ENCODE measurements around the gene LCOR.
"Not testable (repeated sequence)": the region's sequence is repeated elsewhere in the genome, so short reads cannot be mapped to it uniquely, and the experiment has no call there.

The LCOR gene

GRCh38 chr10:97030894-97031293 lies 198.8 kb downstream of the LCOR start:
- DNase-seq = no peak
- Histone ChIP-seq H3K27ac (no peak overlapping the region), H3K27me3 (replicated peaks) (no peaks in the 10 kb centered on the region), H3K4me3 (ENCODE audit: low read depth, low read length) (no peak overlapping the region), H3K36me3 (replicated peaks) (no peaks in the 10 kb centered on the region)
- in situ Hi-C loops (cut with HindIII; ENCODE audit: low pct_ligation_motif_present, low sequenced_read_pairs) = no loop called here
- TF ChIP-seq, protein P1, sequence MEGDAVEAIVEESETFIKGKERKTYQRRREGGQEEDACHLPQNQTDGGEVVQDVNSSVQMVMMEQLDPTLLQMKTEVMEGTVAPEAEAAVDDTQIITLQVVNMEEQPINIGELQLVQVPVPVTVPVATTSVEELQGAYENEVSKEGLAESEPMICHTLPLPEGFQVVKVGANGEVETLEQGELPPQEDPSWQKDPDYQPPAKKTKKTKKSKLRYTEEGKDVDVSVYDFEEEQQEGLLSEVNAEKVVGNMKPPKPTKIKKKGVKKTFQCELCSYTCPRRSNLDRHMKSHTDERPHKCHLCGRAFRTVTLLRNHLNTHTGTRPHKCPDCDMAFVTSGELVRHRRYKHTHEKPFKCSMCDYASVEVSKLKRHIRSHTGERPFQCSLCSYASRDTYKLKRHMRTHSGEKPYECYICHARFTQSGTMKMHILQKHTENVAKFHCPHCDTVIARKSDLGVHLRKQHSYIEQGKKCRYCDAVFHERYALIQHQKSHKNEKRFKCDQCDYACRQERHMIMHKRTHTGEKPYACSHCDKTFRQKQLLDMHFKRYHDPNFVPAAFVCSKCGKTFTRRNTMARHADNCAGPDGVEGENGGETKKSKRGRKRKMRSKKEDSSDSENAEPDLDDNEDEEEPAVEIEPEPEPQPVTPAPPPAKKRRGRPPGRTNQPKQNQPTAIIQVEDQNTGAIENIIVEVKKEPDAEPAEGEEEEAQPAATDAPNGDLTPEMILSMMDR (IDR thresholded peaks at IDR 0.05; ENCODE audit: low read depth, low read length, missing control alignments) = no peak

DNA sequence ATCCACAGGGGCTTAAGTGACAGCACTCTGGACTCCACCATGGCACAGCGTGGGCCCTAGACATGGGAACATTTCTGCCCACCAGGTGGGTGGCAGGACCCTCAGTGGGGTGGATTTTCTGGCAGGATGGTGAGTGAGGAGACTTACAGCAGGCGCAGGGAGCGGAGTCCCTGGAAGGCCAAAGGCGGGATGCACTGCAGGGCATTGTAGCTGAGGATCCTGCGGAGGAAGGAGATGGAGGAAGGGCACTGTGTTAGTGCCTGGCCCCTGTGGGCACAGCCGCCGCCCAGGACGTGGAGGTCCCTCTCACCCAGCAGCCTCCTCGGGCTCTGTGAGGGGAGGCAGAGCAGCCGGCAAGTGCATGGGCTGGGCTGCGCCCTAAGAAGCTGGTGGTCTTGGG lies 199.4 kb downstream of the LCOR start:
- Histone ChIP-seq H3K36me3 (replicated peaks) (no peaks in the 10 kb centered on the region), H3K4me3 (ENCODE audit: low read depth, low read length) (no peak overlapping the region), H3K27ac (no peak overlapping the region), H3K27me3 (replicated peaks) (no peaks in the 10 kb centered on the region)
- no peak for DNase-seq
- in situ Hi-C loops (cut with HindIII; ENCODE audit: low pct_ligation_motif_present, low sequenced_read_pairs) = no loop called here
- TF ChIP-seq, protein P1 (IDR thresholded peaks at IDR 0.05; ENCODE audit: low read depth, low read length, missing control alignments) = no peak

DNA sequence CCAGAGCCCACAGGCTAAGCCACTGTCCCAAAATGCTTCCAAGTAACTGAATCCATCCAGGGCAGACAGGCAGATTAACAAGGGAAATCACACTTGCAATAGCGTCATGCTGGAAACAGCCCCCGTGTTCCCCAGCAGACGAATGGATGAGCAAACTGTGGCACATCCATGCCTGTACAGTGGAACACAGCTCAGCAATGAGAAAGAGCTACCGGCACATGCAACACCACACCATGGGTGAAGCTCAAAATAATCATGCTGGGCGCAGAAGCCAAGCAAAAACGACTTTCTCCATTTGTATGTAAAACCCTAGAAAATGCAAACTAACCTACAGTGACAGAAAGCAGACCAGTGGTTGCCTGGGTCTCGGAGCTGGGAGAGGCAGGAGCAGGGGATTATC lies 200.5 kb downstream of the LCOR start:
- in situ Hi-C loops (cut with HindIII; ENCODE audit: low pct_ligation_motif_present, low sequenced_read_pairs) = no loop called here
- H3K4me3 ChIP-seq (ENCODE audit: low read depth, low read length) = no peak overlapping the region
- no peak overlapping the region for H3K27ac ChIP-seq
- no peaks in the 10 kb centered on the region for H3K27me3 ChIP-seq (replicated peaks)
- DNase-seq = no peak
- no peaks in the 10 kb centered on the region for H3K36me3 ChIP-seq (replicated peaks)
- TF ChIP-seq, protein P1 (IDR thresholded peaks at IDR 0.05; ENCODE audit: low read depth, low read length, missing control alignments) = no peak

- H3K27me3 ChIP-seq (replicated peaks); H3K4me3 ChIP-seq (ENCODE audit: low read depth, low read length); H3K36me3 ChIP-seq (replicated peaks); DNase-seq; in situ Hi-C loops (cut with HindIII; ENCODE audit: low pct_ligation_motif_present, low sequenced_read_pairs); H3K27ac ChIP-seq: not testable (repeated sequence)
These were observed 201.7 kb downstream of the LCOR start for GRCh38 chr10:97033841-97034240.

DNA sequence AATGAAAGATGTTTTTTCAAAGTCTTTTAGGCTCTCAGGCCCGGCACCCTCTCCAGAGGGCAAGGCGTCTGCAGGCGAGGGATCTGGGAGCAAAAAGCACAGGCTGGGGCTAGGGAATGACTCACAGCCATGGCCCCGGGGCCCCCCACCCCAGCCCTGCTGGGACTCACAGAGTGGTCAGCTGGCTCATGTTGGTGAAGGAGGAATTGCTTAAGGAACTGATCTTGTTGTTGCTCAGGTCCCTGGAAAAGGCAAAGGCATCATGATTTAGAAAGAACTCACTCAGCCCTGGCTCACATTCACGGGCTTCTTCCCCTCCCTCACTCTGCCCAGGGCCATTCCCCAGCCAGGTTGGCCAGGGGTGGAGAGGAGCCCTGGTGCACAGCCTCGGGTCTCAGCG lies 202.2 kb downstream of the LCOR start:
- in situ Hi-C loops (cut with HindIII; ENCODE audit: low pct_ligation_motif_present, low sequenced_read_pairs) = no loop called here
- H3K4me3 ChIP-seq (ENCODE audit: low read depth, low read length) = no peak overlapping the region
- H3K36me3 ChIP-seq (replicated peaks) = no peaks in the 10 kb centered on the region
- no peak overlapping the region for H3K27ac ChIP-seq
- TF ChIP-seq, protein P1 (IDR thresholded peaks at IDR 0.05; ENCODE audit: low read depth, low read length, missing control alignments) = no peak
- no peak for DNase-seq
- no peaks in the 10 kb centered on the region for H3K27me3 ChIP-seq (replicated peaks)

- no peaks in the 10 kb centered on the region for H3K36me3 ChIP-seq (replicated peaks)
- no peak overlapping the region for H3K4me3 ChIP-seq (ENCODE audit: low read depth, low read length)
- TF ChIP-seq, protein P1 (IDR thresholded peaks at IDR 0.05; ENCODE audit: low read depth, low read length, missing control alignments) = no peak
- H3K27me3 ChIP-seq (replicated peaks) = no peaks in the 10 kb centered on the region
- DNase-seq = no peak
- no peak overlapping the region for H3K27ac ChIP-seq
- in situ Hi-C loops (cut with HindIII; ENCODE audit: low pct_ligation_motif_present, low sequenced_read_pairs) = no loop called here
These were observed 203.1 kb downstream of the LCOR start for GRCh38 chr10:97034958-97035769.

Data from brain microvascular endothelial cell (primary cell).